ENCODE measurements around the gene ORM2. TPM values are rescaled to one million over a fixed set of nuclear protein-coding genes. Genes with fewer than 3 reads are reported as not detected.

The ORM2 gene
- total and polyA plus RNA-seq, 5 experiments from 2014 or later = not detected

DNA sequence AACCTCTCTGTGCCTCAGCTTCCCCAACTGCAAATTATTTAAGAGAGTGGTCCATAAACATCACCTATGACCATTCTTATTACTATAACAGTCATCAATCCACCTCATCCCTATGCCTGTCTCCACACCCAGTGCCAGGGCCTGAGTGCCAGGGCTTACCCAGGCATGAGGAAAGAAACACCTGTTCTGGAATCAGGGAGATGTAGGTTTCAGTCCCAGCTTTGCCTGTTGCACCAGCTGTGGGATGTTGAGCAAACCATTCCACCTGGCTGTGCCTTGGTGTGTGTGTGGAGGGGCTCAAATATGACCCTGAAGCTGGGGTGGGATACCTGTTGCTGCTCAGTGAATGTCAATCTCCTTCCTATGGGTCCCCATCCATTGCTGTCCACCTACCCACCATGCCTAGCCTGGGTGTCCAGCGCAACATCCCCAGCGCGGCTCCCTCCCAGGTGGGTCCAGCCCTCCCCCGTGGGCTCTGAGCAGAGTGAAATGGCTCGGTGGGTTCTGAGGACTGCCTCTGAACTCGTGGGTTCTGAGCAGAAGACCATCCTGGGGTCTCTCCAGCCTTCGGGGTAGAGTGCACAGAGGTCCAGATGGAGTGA lies 41.8 kb downstream of the ORM2 start:
- peak overlapping the region; percentile 85 to 98 (median 92) for H3K27ac Mint-ChIP-seq
- DNase-seq = no peak

DNA sequence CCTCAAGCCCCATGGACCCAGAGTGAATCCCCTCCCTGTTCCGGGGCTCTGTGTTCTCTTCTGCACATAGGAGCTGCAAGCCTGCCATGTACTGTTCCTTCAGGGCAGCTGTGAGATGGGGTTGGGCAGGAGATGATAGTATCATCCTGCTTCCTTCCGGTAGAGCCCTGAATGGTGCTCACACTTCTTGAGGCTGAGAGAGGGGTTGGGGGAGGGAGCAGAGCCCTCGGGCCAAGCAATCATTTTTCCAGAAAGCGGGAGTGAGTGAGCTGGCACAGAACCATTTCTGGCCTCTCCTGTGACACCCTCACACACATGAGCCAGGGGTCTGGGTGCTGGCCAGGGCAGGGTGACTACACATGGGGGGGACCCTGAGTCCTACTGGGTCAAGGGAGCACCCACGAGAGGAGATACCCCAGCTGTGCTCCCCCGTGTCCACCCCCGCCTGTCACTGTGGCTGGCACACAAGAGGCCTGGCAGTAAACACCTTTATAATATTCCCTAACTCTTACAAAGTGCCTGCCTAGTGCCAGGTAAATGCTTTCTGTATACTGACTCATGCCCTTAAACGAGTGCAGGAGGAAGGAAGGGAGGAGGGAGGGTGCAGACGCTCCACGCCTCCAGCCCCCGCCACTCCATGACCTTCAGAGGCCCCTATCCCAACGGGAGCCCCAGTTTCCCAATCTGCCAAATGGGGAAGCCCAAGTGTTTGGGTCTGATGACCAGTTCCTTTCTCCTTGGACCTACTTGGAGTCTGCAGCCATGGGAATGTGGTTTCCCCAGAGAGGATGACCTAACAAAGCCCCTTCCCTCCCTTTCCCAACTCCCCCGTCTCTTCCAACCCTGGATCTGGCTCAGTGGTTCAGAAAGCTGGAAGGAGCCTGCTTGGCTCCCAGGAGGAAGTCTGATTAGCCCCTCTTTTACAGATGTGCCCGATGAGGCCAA lies 42.6 kb downstream of the ORM2 start:
- H3K27me3 Mint-ChIP-seq = no peaks in the 10 kb centered on the region

More for the DNA sequence above, 41.8 kb downstream of the ORM2 start:
- no peak for ATAC-seq
- no peaks in the 10 kb centered on the region for H3K9me3 Mint-ChIP-seq
- no peaks in the 10 kb centered on the region for H3K27me3 Mint-ChIP-seq
- POLR2A ChIA-PET = interaction anchor here (0.9 to 41.6 kb wide), 5 partner anchors 8 to 216 kb away, joined by 4 to 1589 read pairs (median 52); partner anchors contain the start of genes AKNA and ATP6V1G1
- peak overlapping the region; percentile 61 to 88 (median 83) for H3K4me3 Mint-ChIP-seq
- peaks cover 51 to 94% (median 93%) of the 10 kb centered on the region in 4 donors for H3K4me1 Mint-ChIP-seq
- peaks cover 9 to 78% (median 34%) of the 10 kb centered on the region in 3 donors for H3K36me3 Mint-ChIP-seq

DNA sequence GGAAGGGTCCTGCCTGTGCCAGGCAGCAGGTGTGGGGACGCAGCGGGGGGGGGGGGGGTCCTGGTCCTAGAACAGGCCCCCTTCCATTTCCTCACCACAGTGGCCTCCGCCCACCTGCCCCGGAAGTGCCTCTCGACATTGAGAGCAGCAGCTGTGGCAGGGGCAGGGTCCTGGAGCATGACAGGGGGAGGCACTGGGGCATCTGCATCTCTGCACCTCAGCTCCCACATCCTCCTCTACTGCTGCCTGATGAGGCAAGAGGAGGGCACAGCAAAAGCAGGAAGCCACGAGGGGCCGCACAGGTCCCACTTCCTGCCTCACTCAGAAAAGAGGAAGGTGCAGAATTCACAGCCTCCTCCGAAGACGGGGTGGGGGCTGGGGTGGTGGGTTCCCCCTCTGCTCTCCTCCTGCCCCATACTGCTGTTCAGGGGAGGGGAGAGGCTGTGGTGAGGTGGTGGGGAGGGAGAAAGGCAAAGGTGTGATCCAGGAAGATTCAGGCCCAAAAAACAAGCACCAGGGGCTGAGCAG lies 43.3 kb downstream of the ORM2 start:
- Mint-ChIP-seq H3K4me3 (peak overlapping the region; percentile 61 to 88 (median 83)), H3K9me3 (no peaks in the 10 kb centered on the region), H3K27ac (peak overlapping the region; percentile 85 to 98 (median 90)), H3K27me3 (no peaks in the 10 kb centered on the region), H3K36me3 (peaks cover 5 to 78% (median 29%) of the 10 kb centered on the region in 3 donors), H3K4me1 (peaks cover 50 to 93% (median 92%) of the 10 kb centered on the region in 4 donors)
- peak; percentile 84 to 93 for ATAC-seq
- POLR2A ChIA-PET = interaction anchor here (0.6 to 41.6 kb wide), 11 partner anchors 9 to 861 kb away, joined by 3 to 1589 read pairs (median 5); partner anchors contain the start of genes AKNA, ATP6V1G1 and TNFSF8
- DNase-seq = peak; percentile 62 to 96 (median 86)

More for the DNA sequence above, 42.6 kb downstream of the ORM2 start:
- POLR2A ChIA-PET = interaction anchor here (0.6 to 41.6 kb wide), 9 partner anchors 8 to 558 kb away, joined by 3 to 1589 read pairs (median 4); partner anchors contain the start of genes AKNA, ATP6V1G1 and TNFSF8
- Mint-ChIP-seq H3K27ac (peak overlapping the region; percentile 85 to 98 (median 90)), H3K4me3 (peak overlapping the region; percentile 61 to 88 (median 83)), H3K9me3 (no peaks in the 10 kb centered on the region), H3K36me3 (peaks cover 5 to 78% (median 34%) of the 10 kb centered on the region in 3 donors), H3K4me1 (peaks cover 49 to 93% (median 92%) of the 10 kb centered on the region in 4 donors)
- DNase-seq (peak in 7 of 10 donors; percentile 31 to 67 (median 50)), ATAC-seq (peak; percentile 43 to 49)

DNA sequence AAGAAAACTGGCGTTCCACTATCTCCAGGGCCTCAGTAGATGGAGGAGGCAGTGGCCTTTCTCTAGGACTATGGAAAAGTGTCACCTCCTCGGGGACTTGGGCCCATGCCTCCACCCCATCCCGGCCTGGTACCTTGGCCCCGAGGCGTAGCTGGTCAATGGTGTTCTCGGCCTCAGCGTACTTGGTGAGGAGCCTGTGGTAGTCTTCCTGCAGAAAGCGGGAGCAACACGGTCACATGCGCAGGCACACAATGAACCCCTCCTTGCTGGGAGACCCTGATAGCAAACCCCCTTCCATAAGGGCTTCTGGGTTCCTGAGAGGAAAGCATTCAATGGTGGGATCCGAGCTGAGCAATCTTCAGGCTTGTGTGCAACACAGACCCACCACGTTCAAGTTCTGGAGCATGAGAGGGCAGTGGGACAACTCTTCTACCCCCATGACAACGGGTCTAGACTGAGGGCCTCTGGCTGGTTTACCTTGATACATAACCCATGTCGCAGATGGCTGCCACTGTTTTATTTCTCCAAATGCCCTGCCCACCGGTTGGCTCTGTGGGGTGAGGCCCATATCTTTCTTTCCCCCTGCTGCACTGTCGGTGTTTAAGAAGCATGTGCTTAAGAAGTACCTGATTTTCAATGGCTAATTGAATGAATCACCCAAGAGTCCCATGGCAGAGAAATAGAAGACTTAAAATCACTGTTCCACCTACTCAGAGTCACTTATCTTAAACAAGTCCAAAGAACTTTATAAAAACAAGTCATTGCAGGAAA lies 44.5 kb downstream of the ORM2 start:
- Mint-ChIP-seq H3K27me3 (no peaks in the 10 kb centered on the region), H3K36me3 (peaks cover 11 to 81% (median 36%) of the 10 kb centered on the region in 3 donors), H3K4me1 (peaks cover 61 to 95% (median 95%) of the 10 kb centered on the region in 4 donors), H3K4me3 (peak overlapping the region; percentile 34 to 84 (median 70)), H3K27ac (peak overlapping the region; percentile 85 to 98 (median 90)), H3K9me3 (no peaks in the 10 kb centered on the region)
- ATAC-seq (no peak), DNase-seq (no peak)
- POLR2A ChIA-PET = interaction anchor here (0.6 to 41.6 kb wide), 9 partner anchors 10 to 862 kb away, joined by 3 to 1589 read pairs (median 7); partner anchors contain the start of genes AKNA and ATP6V1G1

DNA sequence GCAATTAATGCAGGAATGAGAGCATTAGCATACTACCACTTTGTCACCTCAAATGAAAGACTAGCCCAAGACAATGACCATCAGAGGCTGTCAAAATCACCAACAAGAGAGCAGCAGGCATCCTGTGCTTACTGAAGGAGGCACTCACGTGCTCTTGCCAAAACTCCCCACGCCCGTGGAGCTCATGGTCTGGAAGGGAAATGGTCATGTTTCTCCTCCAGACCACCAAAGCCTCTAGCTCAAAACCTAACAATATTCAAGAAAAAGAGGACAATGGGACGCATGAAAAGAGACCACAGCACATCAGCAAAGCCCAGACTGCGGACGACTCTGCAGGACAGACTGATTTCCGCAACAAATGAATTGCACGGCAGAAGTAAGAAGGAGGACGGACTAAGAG lies 45.3 kb downstream of the ORM2 start:
- Mint-ChIP-seq H3K27ac (peak overlapping the region; percentile 85 to 98 (median 90)), H3K27me3 (no peaks in the 10 kb centered on the region), H3K36me3 (peaks cover 8 to 82% (median 41%) of the 10 kb centered on the region in 3 donors), H3K9me3 (no peaks in the 10 kb centered on the region), H3K4me1 (peaks cover 60 to 95% (median 95%) of the 10 kb centered on the region in 4 donors), H3K4me3 (peak overlapping the region; percentile 34 to 84 (median 70))
- POLR2A ChIA-PET = interaction anchor here (4.0 to 41.6 kb wide), 3 partner anchors 11 to 27 kb away, joined by 52 to 1589 read pairs (median 324); partner anchors contain the start of gene AKNA
- DNase-seq (no peak), ATAC-seq (no peak)

DNA sequence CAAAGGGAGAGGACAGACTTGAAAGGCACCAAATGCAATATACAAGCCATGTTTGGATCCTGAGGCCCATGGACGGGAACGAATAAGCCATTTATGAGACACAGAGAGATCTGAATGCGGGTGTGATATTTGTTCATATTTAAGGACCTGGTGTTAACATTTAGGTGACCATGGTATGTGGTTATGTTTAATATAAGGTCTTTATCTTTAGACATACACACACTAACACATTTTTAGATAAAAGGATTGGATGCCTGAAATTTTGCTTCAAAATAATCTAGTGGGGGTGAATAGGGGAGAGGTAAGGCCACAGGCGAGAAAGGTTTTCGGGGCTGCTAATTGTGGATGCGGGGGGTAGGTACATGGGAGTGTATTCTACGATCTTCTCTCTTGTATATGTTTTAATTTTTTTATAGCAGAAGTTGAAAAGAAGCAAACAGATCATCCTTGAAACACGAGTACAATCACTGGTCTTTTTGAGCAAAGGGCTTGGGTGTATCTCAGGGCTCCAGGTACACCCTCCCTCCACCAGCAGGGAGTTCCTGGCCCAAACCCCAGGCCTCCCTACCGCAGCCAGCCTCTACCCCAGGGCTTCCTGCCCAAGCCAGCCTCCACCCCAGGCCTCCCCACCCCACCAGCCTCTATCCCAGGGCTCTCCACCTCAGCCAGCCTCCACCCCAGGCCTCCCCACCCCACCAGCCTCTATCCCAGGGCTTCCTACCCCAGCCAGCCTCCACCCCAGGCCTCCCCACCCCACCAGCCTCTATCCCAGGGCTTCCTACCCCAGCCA lies 45.9 kb downstream of the ORM2 start:
- peak overlapping the region; percentile 34 to 84 (median 70) for H3K4me3 Mint-ChIP-seq
- H3K27ac Mint-ChIP-seq = peak overlapping the region; percentile 85 to 98 (median 90)
- no peaks in the 10 kb centered on the region for H3K9me3 Mint-ChIP-seq
- DNase-seq (no peak), ATAC-seq (no peak)
- H3K27me3 Mint-ChIP-seq = no peaks in the 10 kb centered on the region
- H3K4me1 Mint-ChIP-seq = peaks cover 63 to 94% (median 93%) of the 10 kb centered on the region in 4 donors
- peaks cover 11 to 84% (median 44%) of the 10 kb centered on the region in 3 donors for H3K36me3 Mint-ChIP-seq
- POLR2A ChIA-PET = interaction anchor here (1.2 to 41.6 kb wide), 7 partner anchors 11 to 28 kb away, joined by 7 to 1589 read pairs (median 67); partner anchors contain the start of gene AKNA

DNA sequence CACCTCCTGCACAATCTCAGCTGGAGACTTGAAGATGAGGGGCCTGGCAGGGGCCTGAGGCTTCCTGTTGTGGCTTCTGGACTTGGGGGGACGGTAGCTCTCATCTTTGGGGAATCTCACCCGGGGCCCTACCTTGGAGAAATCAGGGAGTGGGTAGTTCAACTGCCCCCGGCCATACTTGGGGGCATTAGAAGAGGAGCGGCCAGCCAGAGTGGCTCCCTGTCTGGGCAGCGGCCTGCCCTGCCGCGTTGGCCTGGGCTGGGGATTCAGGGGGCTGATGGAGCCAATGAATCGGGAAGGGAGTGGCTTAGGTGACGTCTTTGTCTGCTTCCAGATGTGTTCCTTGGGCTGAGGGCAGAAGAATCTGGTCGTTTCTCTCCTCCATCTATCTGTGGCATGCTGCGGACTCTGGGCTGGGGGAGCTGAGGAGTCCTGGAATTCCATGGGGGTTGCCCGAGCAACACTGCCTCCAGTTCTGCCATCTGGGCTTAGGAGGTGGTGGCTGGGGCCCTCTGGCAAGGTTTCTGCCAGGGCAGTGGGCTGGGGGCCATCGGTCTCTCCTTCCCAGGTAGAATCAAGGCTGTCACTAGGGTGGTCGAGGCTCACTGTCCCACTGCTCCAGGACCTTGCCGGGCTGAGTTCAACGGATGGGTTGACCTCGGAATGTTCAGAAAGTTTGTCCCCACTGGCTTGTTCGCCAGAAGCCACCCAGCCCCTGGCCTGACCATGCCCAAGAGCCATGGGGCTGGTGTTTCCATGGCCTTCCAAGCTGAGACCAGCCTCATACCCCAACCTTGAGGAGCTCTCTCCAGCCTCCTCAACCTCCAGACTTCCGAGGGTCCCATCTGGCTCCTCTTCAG lies 47.1 kb downstream of the ORM2 start:
- Mint-ChIP-seq H3K4me3 (peak overlapping the region; percentile 33 to 100 (median 64)), H3K27ac (peak overlapping the region; percentile 88 to 100 (median 94)), H3K9me3 (no peaks in the 10 kb centered on the region), H3K27me3 (no peaks in the 10 kb centered on the region), H3K4me1 (peaks cover 57 to 94% (median 90%) of the 10 kb centered on the region in 4 donors), H3K36me3 (peaks cover 11 to 85% (median 49%) of the 10 kb centered on the region in 3 donors)
- no peak for DNase-seq
- POLR2A ChIA-PET = interaction anchor here (1.2 to 34.1 kb wide), 5 partner anchors 10 to 28 kb away, joined by 3 to 1589 read pairs (median 9); partner anchors contain the start of gene AKNA
- no peak for ATAC-seq

DNA sequence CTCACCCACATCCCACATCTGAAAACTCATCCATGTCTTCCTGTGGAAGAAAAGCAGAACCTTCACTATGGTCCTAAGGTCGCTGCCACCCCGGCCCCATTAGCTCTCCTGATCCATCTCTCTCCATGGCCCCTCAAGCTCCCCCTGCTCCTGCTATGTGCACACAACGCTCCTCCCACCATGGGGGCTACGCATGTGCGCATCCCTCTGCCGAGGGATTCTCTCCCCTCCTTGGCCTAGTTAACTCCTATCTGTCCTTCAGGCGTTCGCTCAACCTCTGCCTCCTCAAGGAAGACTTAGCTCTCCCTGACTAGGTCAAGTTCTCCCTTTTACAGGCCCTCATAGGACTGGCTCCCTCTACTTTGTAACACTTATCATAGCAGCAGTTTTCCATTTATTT lies 48.3 kb downstream of the ORM2 start:
- Mint-ChIP-seq H3K27me3 (no peaks in the 10 kb centered on the region), H3K4me1 (peaks cover 55 to 94% (median 91%) of the 10 kb centered on the region in 4 donors), H3K4me3 (peak overlapping the region; percentile 38 to 100 (median 76)), H3K27ac (peak overlapping the region; percentile 88 to 100 (median 94)), H3K9me3 (no peaks in the 10 kb centered on the region), H3K36me3 (peaks cover 11 to 92% (median 49%) of the 10 kb centered on the region in 3 donors)
- no peak for ATAC-seq
- DNase-seq = no peak
- POLR2A ChIA-PET = interaction anchor here (1.5 to 34.1 kb wide), 3 partner anchors 9 to 27 kb away, joined by 3 to 1589 read pairs (median 67); partner anchors contain the start of gene AKNA

DNA sequence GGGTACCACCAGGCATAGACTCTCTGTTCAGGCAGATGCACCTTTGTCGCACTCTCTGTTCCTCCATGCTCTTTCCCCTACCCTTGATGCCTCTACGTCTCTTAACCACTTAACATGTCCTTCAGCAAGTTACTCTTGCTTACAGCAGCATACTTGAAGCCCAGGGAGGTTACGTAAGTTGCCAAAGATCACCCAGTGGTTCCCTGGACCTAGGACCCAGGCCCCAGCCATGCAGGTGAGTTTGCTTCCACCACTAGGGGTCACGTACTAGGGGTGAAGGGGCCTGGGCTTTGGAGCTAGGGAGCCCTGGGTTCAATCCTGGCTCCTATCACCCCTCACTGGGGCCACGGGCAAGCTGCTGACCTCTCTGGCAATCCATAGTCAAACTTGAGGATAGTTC lies 49.2 kb downstream of the ORM2 start:
- ATAC-seq = no peak
- no peak for DNase-seq
- Mint-ChIP-seq H3K4me3 (peak overlapping the region; percentile 26 to 100 (median 76)), H3K36me3 (peaks cover 11 to 91% (median 47%) of the 10 kb centered on the region in 3 donors), H3K27me3 (no peaks in the 10 kb centered on the region), H3K4me1 (peaks cover 55 to 93% (median 90%) of the 10 kb centered on the region in 4 donors), H3K27ac (peak overlapping the region; percentile 88 to 100 (median 94)), H3K9me3 (no peaks in the 10 kb centered on the region)
- POLR2A ChIA-PET = interaction anchor here (0.9 to 34.1 kb wide), 6 partner anchors 8 to 233 kb away, joined by 3 to 1589 read pairs (median 5); partner anchors contain the start of genes AKNA and TMEM268

All from naive thymus-derived CD8-positive, alpha-beta T cell (primary cell).